Smooth muscle cell (in vitro differentiated cells): Measurements from ENCODE around the gene CAPN8. TPM values are rescaled to one million over a fixed set of nuclear protein-coding genes. Genes with fewer than 3 reads are reported as not detected.

Experiments used
- DNase-seq: peaks from one replicate; lab custom pipeline; 2025; ENCODE audit not compliant: unreplicated experiment; lab: John Stamatoyannopoulos, UW
- H2AFZ ChIP-seq: fragments of 200-600 bp; sonication (generic); 2 replicates; pipeline ENCODE4 v1.6.0; 2016; ENCODE audit warnings: antibody characterized with exemption, low read depth, mild to moderate bottlenecking
- H3F3A ChIP-seq: fragments of 200-600 bp; sonication (generic); 2 replicates; pipeline ENCODE4 v1.6.0; 2017; ENCODE audit warnings: antibody characterized with exemption, low read depth
- H3K27ac ChIP-seq: fragments of 200-600 bp; sonication (generic); 2 replicates; pipeline ENCODE4 v1.5.1; 2016; ENCODE audit warnings: low read depth, mild to moderate bottlenecking
- H3K27me3 ChIP-seq: fragments of 200-600 bp; sonication (generic); 2 replicates; pipeline ENCODE4 v1.6.1; 2016; ENCODE audit warnings: low read depth, mild to moderate bottlenecking
- H3K36me3 ChIP-seq: fragments of 200-600 bp; sonication (generic); 2 replicates; pipeline ENCODE4 v1.5.1; 2016; ENCODE audit warnings: low read depth
- H3K4me1 ChIP-seq: fragments of 200-600 bp; sonication (generic); 2 replicates; pipeline ENCODE4 v1.5.1; 2016; ENCODE audit warnings: low read depth
- H3K4me2 ChIP-seq: fragments of 200-600 bp; sonication (generic); 2 replicates; pipeline ENCODE4 v1.6.0; 2016; ENCODE audit warnings: mild to moderate bottlenecking
- H3K4me3 ChIP-seq: fragments of 200-600 bp; sonication (generic); 2 replicates; pipeline ENCODE4 v1.5.1; 2016; ENCODE audit warnings: mild to moderate bottlenecking
- H3K79me2 ChIP-seq: fragments of 200-600 bp; sonication (generic); 2 replicates; pipeline ENCODE4 v1.6.0; 2016; ENCODE audit warnings: low read depth, mild to moderate bottlenecking
- H3K9ac ChIP-seq: fragments of 200-600 bp; sonication (generic); 2 replicates; pipeline ENCODE4 v1.6.0; 2016; ENCODE audit warnings: low read depth
- H3K9me3 ChIP-seq: fragments of 200-600 bp; sonication (generic); replicated peaks from 2 replicates; pipeline ENCODE4 v1.5.1; 2016; ENCODE audit warnings: low read depth
- H4K20me1 ChIP-seq: fragments of 200-600 bp; sonication (generic); 2 replicates; pipeline ENCODE4 v1.6.0; 2016; ENCODE audit warnings: low read depth
- WGBS: methylation state at CpG from one replicate; pipeline ENCODE4 v1.1.7; 2016; ENCODE audit warnings: low lambda C conversion rate; 5-methylcytosine and 5-hydroxymethylcytosine counted together
- polyA plus RNA-seq: library from polyadenylated mRNA; unstranded; fragments of >200 nt; fragmentation: Nextera tagmentation; extraction: Ambion mirVana; gene quantifications from 2 replicates; pipeline ENCODE4 v1.2.1, GENCODE V29; 2016
- total RNA-seq: library from RNA; depleted of rRNA; stranded (reverse); fragments of >200 nt; gene quantifications from 2 replicates; pipeline ENCODE4 v1.2.3, GENCODE V29; 2014
- TF ChIP-seq, protein P1 (sequence below): fragments of 200-600 bp; sonication (generic); IDR thresholded peaks from 2 replicates; pipeline ENCODE4 v1.5.1; 2017; ENCODE audit warnings: borderline replicate concordance, mild to moderate bottlenecking, antibody characterized with exemption; ENCODE audit not compliant: insufficient read depth, poor library complexity, severe bottlenecking

The CAPN8 gene
- total and polyA plus RNA-seq, 2 experiments from 2014 or later, result not detected

DNA sequence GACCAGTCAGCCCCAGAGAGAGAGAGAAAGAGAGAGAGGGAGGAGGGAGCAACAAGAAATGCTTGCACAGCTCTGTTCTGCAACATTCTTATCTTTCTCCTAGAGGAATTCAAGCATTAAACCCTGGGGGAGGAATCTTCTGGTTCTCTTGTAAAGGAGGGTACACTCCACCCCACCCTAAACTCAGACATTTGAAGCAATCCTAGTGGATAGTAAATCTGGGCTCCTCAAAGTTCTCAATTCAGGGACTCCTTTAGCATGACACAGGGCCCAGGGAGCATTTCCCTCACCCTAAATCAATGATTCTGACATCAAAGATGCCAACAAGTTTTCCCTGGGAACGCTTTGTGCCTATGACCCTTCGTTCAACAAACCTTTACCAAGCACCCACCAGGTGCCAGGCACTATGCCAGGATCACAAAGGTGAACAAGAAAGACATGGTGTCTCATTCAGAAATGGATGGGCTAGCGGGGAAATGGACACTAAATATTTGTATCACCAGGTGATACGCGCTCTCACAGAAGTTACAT, 35.0 kb upstream of the CAPN8 start:
- H3K4me1 ChIP-seq, result peaks cover 9% of the 10 kb centered on the region

DNA sequence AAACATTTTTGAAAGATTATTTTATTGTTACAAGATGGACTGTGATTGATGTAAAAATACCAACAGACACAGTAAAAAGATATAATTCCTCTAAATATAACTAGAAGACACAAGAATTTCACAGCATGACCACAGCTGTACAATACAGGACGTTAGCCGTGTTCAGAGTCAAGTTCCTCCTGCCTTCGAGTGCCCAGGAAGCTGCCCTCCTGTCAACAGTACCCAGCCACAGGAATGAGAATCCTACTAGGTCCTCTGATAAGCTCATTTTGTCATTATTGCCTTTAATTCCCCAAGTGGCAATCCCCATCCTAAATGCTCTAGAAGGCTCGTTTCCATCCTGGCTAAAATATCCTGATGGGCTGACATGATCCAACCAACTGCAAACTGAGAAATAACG, 30.4 kb upstream of the CAPN8 start:
- H2AFZ ChIP-seq, result no peak overlapping the region
- H3K9me3 ChIP-seq, result no peaks in the 10 kb centered on the region
- no peaks in the 10 kb centered on the region for H4K20me1 ChIP-seq
- no peaks in the 10 kb centered on the region for H3K79me2 ChIP-seq
- no peaks in the 10 kb centered on the region for H3K36me3 ChIP-seq
- peaks cover 3% of the 10 kb centered on the region for H3K4me1 ChIP-seq
- TF ChIP-seq, protein P1, sequence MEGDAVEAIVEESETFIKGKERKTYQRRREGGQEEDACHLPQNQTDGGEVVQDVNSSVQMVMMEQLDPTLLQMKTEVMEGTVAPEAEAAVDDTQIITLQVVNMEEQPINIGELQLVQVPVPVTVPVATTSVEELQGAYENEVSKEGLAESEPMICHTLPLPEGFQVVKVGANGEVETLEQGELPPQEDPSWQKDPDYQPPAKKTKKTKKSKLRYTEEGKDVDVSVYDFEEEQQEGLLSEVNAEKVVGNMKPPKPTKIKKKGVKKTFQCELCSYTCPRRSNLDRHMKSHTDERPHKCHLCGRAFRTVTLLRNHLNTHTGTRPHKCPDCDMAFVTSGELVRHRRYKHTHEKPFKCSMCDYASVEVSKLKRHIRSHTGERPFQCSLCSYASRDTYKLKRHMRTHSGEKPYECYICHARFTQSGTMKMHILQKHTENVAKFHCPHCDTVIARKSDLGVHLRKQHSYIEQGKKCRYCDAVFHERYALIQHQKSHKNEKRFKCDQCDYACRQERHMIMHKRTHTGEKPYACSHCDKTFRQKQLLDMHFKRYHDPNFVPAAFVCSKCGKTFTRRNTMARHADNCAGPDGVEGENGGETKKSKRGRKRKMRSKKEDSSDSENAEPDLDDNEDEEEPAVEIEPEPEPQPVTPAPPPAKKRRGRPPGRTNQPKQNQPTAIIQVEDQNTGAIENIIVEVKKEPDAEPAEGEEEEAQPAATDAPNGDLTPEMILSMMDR, result no peak
- H3K4me2 ChIP-seq, result no peak overlapping the region
- H3K27me3 ChIP-seq, result no peaks in the 10 kb centered on the region
- WGBS, result 54% methylated on average over 5 of the region's 5 CpGs
- no peak for DNase-seq
- H3K9ac ChIP-seq, result no peak overlapping the region
- H3K4me3 ChIP-seq, result no peak overlapping the region
- H3F3A ChIP-seq, result peaks cover 8% of the 10 kb centered on the region
- no peak overlapping the region for H3K27ac ChIP-seq

More for the DNA sequence above, 35.0 kb upstream of the CAPN8 start:
- Histone ChIP-seq H3K36me3 (no peaks in the 10 kb centered on the region), H3K4me3 (no peak overlapping the region), H4K20me1 (no peaks in the 10 kb centered on the region), H3K27ac (peak overlapping the region; percentile 98), H3K4me2 (peak overlapping the region; percentile 80), H2AFZ (no peak overlapping the region), H3F3A (peaks cover 21% of the 10 kb centered on the region), H3K79me2 (no peaks in the 10 kb centered on the region), H3K9ac (peak overlapping the region; percentile 91), H3K27me3 (no peaks in the 10 kb centered on the region), H3K9me3 (no peaks in the 10 kb centered on the region)
- TF ChIP-seq, protein P1, result no peak
- no peak for DNase-seq
- WGBS, result 67% methylated on average over 5 of the region's 5 CpGs

DNA sequence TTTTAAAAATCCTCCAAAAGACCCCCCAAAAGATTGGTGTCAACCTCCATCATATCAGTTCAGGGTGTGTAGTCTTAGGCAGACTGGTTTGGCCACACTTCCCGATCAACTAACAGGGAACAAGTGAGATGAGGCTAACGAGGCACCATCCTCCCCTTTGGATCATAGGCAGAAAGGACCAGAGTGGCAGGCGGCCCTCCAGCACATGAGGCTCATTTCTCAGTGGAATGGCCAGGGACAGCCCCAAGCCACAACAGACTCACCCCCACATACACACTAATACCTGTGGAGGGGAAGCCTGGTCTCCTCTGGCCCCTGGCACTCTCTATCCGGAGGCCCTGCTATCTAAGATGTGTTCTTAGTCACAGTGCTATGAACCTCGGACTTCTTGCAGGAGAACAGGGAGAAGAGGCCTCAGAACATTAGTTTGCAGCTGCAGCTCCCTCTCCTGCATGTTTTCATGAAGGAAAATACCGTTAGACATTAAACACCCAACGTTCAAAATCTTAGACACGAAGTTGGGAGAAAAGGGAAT, 29.6 kb upstream of the CAPN8 start:
- Histone ChIP-seq H2AFZ (no peak overlapping the region), H3F3A (peaks cover 8% of the 10 kb centered on the region), H3K36me3 (no peaks in the 10 kb centered on the region), H3K27me3 (no peaks in the 10 kb centered on the region), H3K4me2 (no peak overlapping the region), H3K9ac (no peak overlapping the region), H3K4me1 (no peaks in the 10 kb centered on the region), H3K27ac (no peak overlapping the region), H3K9me3 (no peaks in the 10 kb centered on the region), H4K20me1 (no peaks in the 10 kb centered on the region), H3K79me2 (no peaks in the 10 kb centered on the region), H3K4me3 (no peak overlapping the region)
- TF ChIP-seq, protein P1, result no peak
- no peak for DNase-seq
- WGBS, result 73% methylated on average over 8 of the region's 8 CpGs

DNA sequence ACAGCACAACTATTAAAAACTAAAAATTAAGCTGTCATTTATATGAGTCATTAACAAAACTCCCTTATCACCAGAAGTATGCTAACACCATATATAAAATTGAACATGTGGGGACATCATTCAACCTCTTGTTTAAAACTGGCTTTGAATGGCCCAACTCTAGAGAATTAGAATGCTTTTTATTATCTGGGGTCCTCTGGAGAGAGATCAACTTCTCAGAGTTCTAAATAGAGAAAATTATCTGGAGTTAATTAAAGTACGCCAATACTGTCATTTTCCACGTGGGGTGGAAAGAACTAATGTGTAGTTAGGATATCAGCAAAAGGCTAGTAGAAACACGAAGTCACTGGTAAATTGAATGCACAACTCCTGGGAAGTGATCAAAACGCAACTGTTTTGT, 25.6 kb upstream of the CAPN8 start:
- no peak for DNase-seq
- no peak overlapping the region for H3K4me2 ChIP-seq
- TF ChIP-seq, protein P1, result no peak
- H3K79me2 ChIP-seq, result no peaks in the 10 kb centered on the region
- no peaks in the 10 kb centered on the region for H4K20me1 ChIP-seq
- no peaks in the 10 kb centered on the region for H3K36me3 ChIP-seq
- peaks cover 5% of the 10 kb centered on the region for H3K27me3 ChIP-seq
- no peak overlapping the region for H2AFZ ChIP-seq
- no peaks in the 10 kb centered on the region for H3F3A ChIP-seq
- H3K4me3 ChIP-seq, result no peak overlapping the region
- no peaks in the 10 kb centered on the region for H3K4me1 ChIP-seq
- no peak overlapping the region for H3K9ac ChIP-seq
- 64% methylated on average over 4 of the region's 4 CpGs for WGBS
- no peak overlapping the region for H3K27ac ChIP-seq
- no peaks in the 10 kb centered on the region for H3K9me3 ChIP-seq
